GM18505 (cell line): ENCODE data around the gene PSMB5.
A peak's percentile ranks its signal among the peaks of the same experiment; 100 is the strongest.
"Not testable (repeated sequence)": the region's sequence is repeated elsewhere in the genome, so short reads cannot be mapped to it uniquely, and the experiment has no call there.

Source experiments
- ATAC-seq: cut with Tn5 transposase; IDR thresholded peaks from one replicate; pipeline ENCODE4 v1.9.1; 2021; ENCODE audit not compliant: unreplicated experiment
- POLR2A ChIP-seq: IDR thresholded peaks from 4 replicates; pipeline ENCODE4 v1.6.1; 2011; ENCODE audit warnings: borderline replicate concordance; ENCODE audit not compliant: insufficient read depth, insufficient read length; ENCODE audit errors: extremely low read depth

PSMB5 gene

GRCh38 chr14:23006544-23007419 lies 27.9 kb downstream of the PSMB5 start:
- peak; percentile 89 for ATAC-seq
- peak; percentile 97 for TF ChIP-seq POLR2A

- TF ChIP-seq POLR2A: no peak
- ATAC-seq: no peak
Observed at GRCh38 chr14:23006188-23006534, 28.5 kb downstream of the PSMB5 start.

- ATAC-seq: no peak
- no peak for TF ChIP-seq POLR2A
Observed at GRCh38 chr14:23005451-23006187, 29.1 kb downstream of the PSMB5 start.

DNA sequence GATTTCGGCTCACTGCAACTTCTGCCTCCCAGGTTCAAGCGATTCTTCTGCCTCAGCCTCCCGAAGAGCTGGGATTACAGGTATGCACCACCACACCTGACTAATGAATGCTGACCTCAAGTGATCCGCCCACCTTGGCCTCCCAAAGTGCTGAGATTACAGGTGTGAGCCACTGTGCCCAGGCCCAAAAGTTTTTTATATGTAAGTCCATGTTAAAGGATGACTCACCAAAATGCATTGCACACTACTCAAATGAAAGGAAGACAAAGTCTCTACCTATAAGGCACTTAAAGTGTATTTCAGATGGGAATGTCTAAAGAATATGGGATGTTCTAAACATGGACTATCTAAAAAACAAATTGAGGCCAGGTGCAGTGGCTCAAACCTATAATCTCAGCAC lies 30.4 kb downstream of the PSMB5 start:
- not testable (repeated sequence) for ATAC-seq

- no peak for ATAC-seq
- TF ChIP-seq POLR2A: no peak
Observed at GRCh38 chr14:23002592-23002991, 32.1 kb downstream of the PSMB5 start.

GRCh38 chr14:23000860-23001259 lies 33.8 kb downstream of the PSMB5 start:
- no peak for TF ChIP-seq POLR2A
- no peak for ATAC-seq

GRCh38 chr14:22998329-22999012 lies 36.2 kb downstream of the PSMB5 start:
- no peak for TF ChIP-seq POLR2A
- ATAC-seq: no peak

GRCh38 chr14:22997676-22998323 lies 36.9 kb downstream of the PSMB5 start:
- ATAC-seq: no peak
- TF ChIP-seq POLR2A: no peak

DNA sequence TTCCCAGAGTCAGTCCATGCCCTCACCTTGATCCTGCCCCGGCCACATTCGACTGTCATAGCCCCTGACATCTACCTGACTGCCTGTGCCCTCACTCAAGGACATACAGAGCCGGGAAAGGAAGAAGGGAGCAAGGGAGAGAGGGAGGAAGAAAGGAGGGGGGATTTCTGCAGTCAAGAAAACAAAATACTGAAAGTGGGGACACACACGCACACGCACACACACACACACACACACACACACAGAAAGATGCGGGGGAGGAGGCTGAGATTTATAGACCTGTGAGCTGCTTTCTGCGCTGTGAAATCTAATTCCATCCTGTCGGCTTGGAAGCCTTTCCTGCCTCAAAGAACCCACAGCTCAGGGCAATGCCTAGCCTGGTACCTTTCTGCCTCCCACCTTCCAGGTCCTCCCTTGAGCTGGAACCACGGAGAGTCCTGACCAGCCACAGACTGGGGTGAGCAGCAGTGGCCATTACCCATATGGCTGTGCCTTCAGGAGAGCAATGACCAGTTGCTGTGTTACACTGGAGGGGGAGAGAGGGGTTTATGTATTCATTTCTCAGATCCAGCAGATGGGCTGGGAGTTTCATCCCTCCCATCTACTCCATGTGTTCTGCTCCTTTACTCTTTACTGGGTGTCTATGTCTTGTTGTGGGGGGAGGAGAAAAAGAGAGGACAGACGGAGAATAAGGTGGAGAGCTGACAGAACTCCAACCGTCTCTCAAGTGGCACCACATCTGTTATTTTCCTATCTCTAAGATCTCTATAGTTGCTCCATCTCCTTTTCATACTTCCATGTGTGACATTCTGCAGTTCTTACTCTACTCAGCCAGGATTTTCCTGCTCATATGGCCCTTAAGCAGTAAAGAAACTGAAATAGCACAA lies 37.7 kb downstream of the PSMB5 start:
- no peak for ATAC-seq
- TF ChIP-seq POLR2A: no peak

- no peak for TF ChIP-seq POLR2A
- no peak for ATAC-seq
Observed at GRCh38 chr14:22995889-22996625, 38.6 kb downstream of the PSMB5 start.

DNA sequence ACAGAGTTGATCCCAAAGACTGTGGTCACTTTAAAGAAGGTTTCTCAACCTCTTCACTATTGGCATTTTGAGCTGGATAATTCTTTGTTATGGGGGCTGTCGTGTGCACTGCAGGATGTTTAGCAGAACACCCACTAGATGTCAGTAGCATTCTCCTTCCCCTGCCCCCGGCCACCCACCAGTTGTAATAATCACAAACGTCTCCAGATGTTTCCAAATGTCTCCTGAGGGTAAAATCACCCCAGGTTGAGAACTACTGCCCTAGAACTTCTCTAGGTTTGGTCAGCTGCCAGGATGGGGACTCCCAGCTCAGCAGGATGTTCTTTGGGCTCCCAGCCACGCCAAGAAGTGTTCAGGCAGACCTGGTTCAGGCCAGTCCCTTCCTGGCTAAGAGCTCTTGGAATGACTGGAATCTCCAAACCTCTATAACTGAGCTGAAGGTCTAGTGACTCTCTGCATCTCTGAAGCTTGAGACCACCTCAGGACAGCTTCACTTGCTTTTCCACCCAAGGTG lies 39.9 kb downstream of the PSMB5 start:
- no peak for ATAC-seq
- TF ChIP-seq POLR2A: no peak

DNA sequence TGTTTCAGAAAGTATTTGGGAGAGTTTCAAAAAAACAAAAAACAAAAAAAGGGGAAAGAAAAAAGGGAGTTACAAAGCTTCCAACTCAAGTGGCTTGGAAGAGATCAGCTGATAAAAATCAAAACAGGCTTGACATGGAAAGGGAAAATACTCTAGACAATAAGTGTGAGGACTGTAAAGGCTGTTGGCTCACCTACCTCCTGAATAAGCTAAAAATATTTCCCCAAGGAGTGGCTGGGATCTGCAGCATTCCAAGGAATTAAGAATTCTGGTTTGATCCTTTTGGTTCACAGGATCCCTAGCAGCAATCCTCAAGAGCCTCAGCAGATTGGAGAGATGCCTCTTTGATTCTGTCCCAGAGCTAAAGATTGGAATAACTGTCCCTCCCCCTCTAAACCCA lies 41.2 kb downstream of the PSMB5 start:
- ATAC-seq: no peak
- TF ChIP-seq POLR2A: no peak
